Heart right ventricle (tissue), 16 donors: ENCODE data around the gene PDLIM5. TPM values are rescaled to one million over a fixed set of nuclear protein-coding genes. Genes with fewer than 3 reads are reported as not detected.

Experiments
- ATAC-seq, 8 donors: fragments of 200-7000 bp; cut with Tn5 transposase; one replicate each; pipeline ENCODE4 v1.9.1; 2020; ENCODE audit warnings: mild to moderate bottlenecking in 8 of 8, moderate library complexity in 8 of 8, moderate number of reproducible peaks in 1 of 8
- DNase-seq, 2 donors: peaks; one replicate each; pipeline ENCODE4 v3.0.0-alpha.2; 2020
- H3K27ac ChIP-seq, 10 donors: fragments of 200-600 bp; sonication (generic) in 2 of 10; one replicate each; pipeline versions ENCODE4 v1.5.0 to v1.8.0; 2020 to 2022; ENCODE audit warnings: mild to moderate bottlenecking in 3 of 10
- H3K27me3 ChIP-seq, 7 donors: fragments of 200-600 bp; one replicate each; pipeline ENCODE4 v1.8.0; 2021 to 2022; ENCODE audit warnings: mild to moderate bottlenecking in 2 of 7
- H3K36me3 ChIP-seq, 9 donors: fragments of 200-600 bp; sonication (generic) in 1 of 9; one replicate each; pipeline versions ENCODE4 v1.5.0 to v1.8.0; 2020 to 2022; ENCODE audit warnings: mild to moderate bottlenecking in 2 of 9
- H3K4me1 ChIP-seq, 9 donors: fragments of 200-600 bp; sonication (generic) in 1 of 9; one replicate each; pipeline versions ENCODE4 v1.5.0 to v1.8.0; 2020 to 2022; ENCODE audit warnings: mild to moderate bottlenecking in 4 of 9
- H3K4me3 ChIP-seq, 10 donors: fragments of 200-600 bp; sonication (generic) in 2 of 10; one replicate each; pipeline versions ENCODE4 v1.5.0 to v1.8.0; 2020 to 2022; ENCODE audit warnings: mild to moderate bottlenecking in 7 of 10, moderate library complexity in 2 of 10
- H3K9me3 ChIP-seq, 11 donors: fragments of 200-600 bp in 10 of 11; sonication (generic) in 2 of 11; one replicate each; pipeline versions ENCODE4 v1.5.0 to v1.8.0; 2013 to 2022; ENCODE audit warnings: mild to moderate bottlenecking in 2 of 11, control low read depth in 1 of 11, moderate library complexity in 1 of 11
- WGBS, 2 donors: extraction: QIAGEN DNeasy Blood & Tissue Kit; methylation state at CpG; one replicate each; pipeline ENCODE4 v1.1.7; 2013; ENCODE audit warnings: inconsistent platforms in 1 of 2; 5-methylcytosine and 5-hydroxymethylcytosine counted together
- intact Hi-C, 10 donors: fragments of 100-400 bp; cut with DNase I; formaldehyde crosslinking; loops; one replicate each; pipeline versions ENCODE4 v1.11.1 to v1.14.2; 2022
- polyA plus RNA-seq, 2 donors: library from polyadenylated mRNA; stranded (reverse); fragments of 200-250 nt; gene quantifications; one replicate each; pipeline ENCODE4 v1.2.3, GENCODE V29; 2013
- total RNA-seq, 10 donors: library from RNA; stranded (reverse); fragmentation: NEBNext Ultra II Directional in 3 of 10; extraction: Animal tissue kit (Norgen Biotek cat#: 25700) in 3 of 10; gene quantifications; one replicate each; pipeline versions ENCODE4 v1.2.1 to v1.2.4, GENCODE V29; 2021 to 2023
- TF ChIP-seq, protein P1 (sequence below), 9 donors: fragments of 200-600 bp; sonication (generic) in 2 of 9; IDR thresholded peaks; one replicate each; pipeline versions ENCODE4 v1.5.0 to v1.8.0; 2021 to 2022; ENCODE audit warnings: antibody characterized with exemption in 9 of 9, mild to moderate bottlenecking in 5 of 9, moderate library complexity in 1 of 9
- donor health status: Arrhythmogenic right ventricular cardiomyopathy.
- donor health status: ischemic (EF 13 %, LVEDD 7.1; RV severe dilation, severe dysfunction).
- donor health status: healthy with polysubstance abuse.
- donor health status: DM: no; HTN: yes; CAD: no.
- donor health status: DM: no; HTN: no; CAD: no.
- donor health status: ischemic (EF 25% LVEDD 6.9; RV normal size, moderate dysfunction).
- donor health status: ischemic (EF 25% LVEDD 5.7; RV mildly dilated, moderate dysfunction).
- donor health status: healthy.
- donor health status: DM: yes; HTN: yes; CAD: no.
- donor health status: Ischemic cardiomyopathy.
- donor health status: ischemic (EF 35%, LVEDD 5.7; RV mildly dilated, moderate dysfunction).
- donor health status: nonischemic (EF 11% LVEDD 7.7; RV severe dilation, severe dysfunction).
- donor health status: DM: yes; HTN: yes; CAD: no.
- donor health status: PGD.
- donor health status: ischemic (EF 29% LVEDD 5.4; RV normal size, mild dysfunction).
- donor health status: nonischemic (EF 23%, LVEDD 6.1; RV moderate dilation, normal function).

PDLIM5 gene
- total and polyA plus RNA-seq, 12 donors, result 221 to 1,549 (median 1,269) TPM

DNA sequence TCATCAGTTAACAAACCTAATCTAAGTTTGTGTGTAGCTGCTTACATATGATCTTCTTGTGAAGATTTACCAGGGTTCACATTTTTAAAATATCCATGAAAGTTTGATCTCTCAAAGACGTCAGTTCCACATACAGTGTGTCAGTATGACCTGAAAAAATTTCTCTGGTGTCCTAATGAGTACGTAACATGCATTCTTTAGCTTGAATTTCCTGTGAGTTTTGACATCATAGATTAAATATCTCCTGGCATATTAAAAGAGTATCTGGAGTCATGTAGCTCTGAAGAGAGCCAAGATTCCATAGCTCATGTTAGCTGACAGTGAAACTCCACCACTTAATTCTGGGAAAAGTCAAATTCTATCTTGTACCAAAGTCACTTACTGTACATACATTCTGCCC lies 43.9 kb upstream of the PDLIM5 start:
- no peaks in the 10 kb centered on the region for H3K27me3 ChIP-seq
- 55 to 66% methylated on average over 2 of the region's 2 CpGs for WGBS, 2 donors
- no peaks in the 10 kb centered on the region for H3K36me3 ChIP-seq
- intact Hi-C loops, result loop anchor here in 9 of 10 donors (1.0 to 10.0 kb wide), 11 partner anchors 43 to 194 kb away; partner anchors contain the start of gene PDLIM5 (in 3 of the 9)
- H3K4me3 ChIP-seq, result no peak overlapping the region
- peaks cover 7 to 65% (median 32%) of the 10 kb centered on the region in 9 donors for H3K4me1 ChIP-seq
- ATAC-seq (peak in 6 of 8 donors; percentile 16 to 64 (median 24)), DNase-seq (no peak)
- TF ChIP-seq, protein P1, sequence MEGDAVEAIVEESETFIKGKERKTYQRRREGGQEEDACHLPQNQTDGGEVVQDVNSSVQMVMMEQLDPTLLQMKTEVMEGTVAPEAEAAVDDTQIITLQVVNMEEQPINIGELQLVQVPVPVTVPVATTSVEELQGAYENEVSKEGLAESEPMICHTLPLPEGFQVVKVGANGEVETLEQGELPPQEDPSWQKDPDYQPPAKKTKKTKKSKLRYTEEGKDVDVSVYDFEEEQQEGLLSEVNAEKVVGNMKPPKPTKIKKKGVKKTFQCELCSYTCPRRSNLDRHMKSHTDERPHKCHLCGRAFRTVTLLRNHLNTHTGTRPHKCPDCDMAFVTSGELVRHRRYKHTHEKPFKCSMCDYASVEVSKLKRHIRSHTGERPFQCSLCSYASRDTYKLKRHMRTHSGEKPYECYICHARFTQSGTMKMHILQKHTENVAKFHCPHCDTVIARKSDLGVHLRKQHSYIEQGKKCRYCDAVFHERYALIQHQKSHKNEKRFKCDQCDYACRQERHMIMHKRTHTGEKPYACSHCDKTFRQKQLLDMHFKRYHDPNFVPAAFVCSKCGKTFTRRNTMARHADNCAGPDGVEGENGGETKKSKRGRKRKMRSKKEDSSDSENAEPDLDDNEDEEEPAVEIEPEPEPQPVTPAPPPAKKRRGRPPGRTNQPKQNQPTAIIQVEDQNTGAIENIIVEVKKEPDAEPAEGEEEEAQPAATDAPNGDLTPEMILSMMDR (IDR thresholded peaks at IDR 0.05), result no peak
- H3K27ac ChIP-seq, result peak overlapping the region; percentile 61 to 92 (median 85)
- H3K9me3 ChIP-seq, result no peaks in the 10 kb centered on the region

DNA sequence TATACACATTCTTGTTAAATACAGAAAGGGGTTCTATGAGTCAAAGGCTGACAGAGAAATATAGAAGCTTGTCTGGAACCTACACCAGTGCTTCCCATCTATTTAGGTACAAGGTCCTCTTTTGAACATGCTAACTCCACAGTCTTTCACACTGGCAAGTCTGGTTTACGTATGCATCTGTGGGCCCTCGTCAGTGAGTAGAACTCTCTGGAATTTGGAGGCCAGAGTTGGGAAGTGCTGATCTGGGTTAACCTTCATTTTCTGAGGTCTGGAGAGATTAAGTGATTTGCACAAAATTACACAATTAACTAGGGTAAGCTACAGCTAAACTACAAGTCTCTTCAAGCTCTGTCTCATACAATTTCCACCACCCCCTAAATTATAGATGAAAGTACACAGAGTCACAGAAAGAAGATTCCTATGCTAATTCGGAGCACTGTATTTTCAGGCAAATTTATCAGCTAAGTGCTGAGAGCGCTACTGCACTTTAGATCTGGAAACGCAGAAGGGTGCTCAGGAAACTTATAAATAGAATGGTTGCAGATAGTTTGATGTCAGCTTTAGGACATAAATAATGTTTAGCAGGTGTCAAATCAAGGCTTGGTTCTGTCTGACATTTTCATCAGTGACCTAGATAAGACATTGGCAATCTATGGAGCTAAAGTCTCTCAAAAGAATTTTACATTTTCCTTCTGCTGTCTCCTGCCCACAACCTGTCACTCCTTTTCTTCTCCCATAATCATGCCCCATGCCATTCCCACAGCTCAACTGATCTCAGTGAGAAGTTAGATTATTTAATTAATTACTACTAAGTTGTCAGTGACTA lies 43.0 kb upstream of the PDLIM5 start:
- intact Hi-C loops, result loop anchor here in 5 of 10 donors (2.0 to 10.0 kb wide), 7 partner anchors 42 to 194 kb away; partner anchors contain the start of gene PDLIM5 (in 2 of the 5)
- WGBS, 2 donors, result 38 to 59% methylated on average over 5 of the region's 5 CpGs
- TF ChIP-seq, protein P1 (IDR thresholded peaks at IDR 0.05), result no peak
- no peaks in the 10 kb centered on the region for H3K27me3 ChIP-seq
- no peaks in the 10 kb centered on the region for H3K9me3 ChIP-seq
- no peaks in the 10 kb centered on the region for H3K36me3 ChIP-seq
- no peak for DNase-seq
- H3K27ac ChIP-seq, result peak overlapping the region; percentile 61 to 92 (median 85)
- ATAC-seq, result peak in 7 of 8 donors; percentile 19 to 72 (median 58)
- peaks cover 7 to 65% (median 40%) of the 10 kb centered on the region in 9 donors for H3K4me1 ChIP-seq
- H3K4me3 ChIP-seq, result no peak overlapping the region

DNA sequence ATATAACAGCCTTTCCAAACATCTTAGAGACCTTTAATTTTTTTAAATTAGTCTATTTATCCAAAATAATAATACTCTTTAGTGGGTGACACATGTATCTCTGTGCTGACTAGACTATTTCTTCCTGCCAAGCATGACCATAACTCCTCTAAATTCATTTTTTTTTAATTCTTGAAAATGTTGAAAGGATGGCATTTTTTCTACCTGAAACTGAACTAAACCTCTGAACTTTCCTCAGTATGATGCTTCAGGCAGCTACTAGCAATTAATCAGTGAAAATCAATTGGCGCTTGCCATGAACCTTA lies 42.4 kb upstream of the PDLIM5 start:
- 90 to 98% methylated on average over 1 of the region's 1 CpG for WGBS, 2 donors
- no peaks in the 10 kb centered on the region for H3K9me3 ChIP-seq
- ATAC-seq, result no peak
- peak overlapping the region; percentile 59 to 92 (median 85) for H3K27ac ChIP-seq
- no peaks in the 10 kb centered on the region for H3K36me3 ChIP-seq
- no peak for DNase-seq
- intact Hi-C loops, result loop anchor here in 5 of 10 donors (2.0 to 10.0 kb wide), 7 partner anchors 41 to 193 kb away; partner anchors contain the start of gene PDLIM5 (in 2 of the 5)
- H3K4me1 ChIP-seq, result peaks cover 7 to 61% (median 40%) of the 10 kb centered on the region in 9 donors
- H3K4me3 ChIP-seq, result no peak overlapping the region
- no peaks in the 10 kb centered on the region for H3K27me3 ChIP-seq
- TF ChIP-seq, protein P1 (IDR thresholded peaks at IDR 0.05), result no peak

DNA sequence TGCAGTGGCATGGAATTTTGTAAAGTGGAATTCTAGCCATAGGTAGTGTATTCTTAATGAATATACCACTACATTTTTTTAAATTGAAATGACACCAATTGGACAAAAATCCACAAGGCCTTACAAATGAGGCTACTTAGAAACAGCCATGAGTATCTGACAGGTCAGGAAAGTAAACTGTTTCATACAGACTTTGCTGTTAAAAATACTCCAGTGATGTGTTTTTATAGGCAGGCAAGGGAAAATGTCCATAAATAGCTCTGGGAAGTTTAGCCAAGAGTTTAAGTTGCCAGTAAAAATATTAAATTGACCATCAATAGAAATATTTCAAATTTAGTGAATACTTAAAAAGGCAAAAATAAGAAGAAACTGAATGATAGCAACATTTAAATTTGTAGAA lies 41.8 kb upstream of the PDLIM5 start:
- intact Hi-C loops, result loop anchor here in 7 of 10 donors (2.0 to 10.0 kb wide), 9 partner anchors 41 to 192 kb away; partner anchors contain the start of gene PDLIM5 (in 4 of the 7)
- Histone ChIP-seq H3K4me3 (no peak overlapping the region), H3K27me3 (no peaks in the 10 kb centered on the region), H3K27ac (peak overlapping the region; percentile 59 to 92 (median 85)), H3K4me1 (peaks cover 7 to 64% (median 40%) of the 10 kb centered on the region in 9 donors), H3K36me3 (no peaks in the 10 kb centered on the region), H3K9me3 (no peaks in the 10 kb centered on the region)
- ATAC-seq, result peak in 6 of 8 donors; percentile 29 to 71 (median 60)
- TF ChIP-seq, protein P1 (IDR thresholded peaks at IDR 0.05), result no peak
- DNase-seq, result no peak
